HepG2 (cell line): ENCODE results near the gene GRB7. TPM values are rescaled to one million over a fixed set of nuclear protein-coding genes. Genes with fewer than 3 reads are reported as not detected.
A peak's percentile ranks its signal among the peaks of the same experiment; 100 is the strongest.
"Not testable (repeated sequence)": the region's sequence is repeated elsewhere in the genome, so short reads cannot be mapped to it uniquely, and the experiment has no call there.

Experiments
- ATAC-seq: fragments of 200-7000 bp; cut with Tn5 transposase; 3 replicates; pipeline ENCODE4 v1.9.1; 2020; ENCODE audit warnings: mild to moderate bottlenecking, moderate library complexity
- BruUV-seq: library from RNA; stranded (reverse); fragments of 400-500 nt; replicated peaks from 2 replicates; lab custom pipeline; 2021; lab: Mats Ljungman, UMichigan
- CTCF ChIA-PET: fragments of 300-600 bp; formaldehyde crosslinking; extraction: SDS; loops from one replicate; lab custom pipeline; 2021; ENCODE audit warnings: low total read pairs, inconsistent platforms, low intra/inter-chr PET ratio; lab: Yijun Ruan, JAX
- POLR2A ChIA-PET: fragments of 350-600 bp; sonication (Branson Sonifier 250); formaldehyde crosslinking; loops from one replicate; lab custom pipeline; 2020; ENCODE audit warnings: antibody characterized with exemption, inconsistent platforms; lab: Yijun Ruan, JAX
- DNase-seq: peaks from one replicate; pipeline ENCODE4 v3.0.0-alpha.2; 2015; ENCODE audit warnings: low spot score
- FAIRE-seq: peaks from 3 replicates; lab custom pipeline; 2011; peaks lifted over from hg19 to GRCh38; lab: Jason Lieb, UNC
- H2AFZ ChIP-seq: one replicate; pipeline ENCODE4 v1.6.1; 2011; ENCODE audit warnings: low read length, inconsistent platforms
- H3K27ac ChIP-seq: fragments of 300-600 bp; 3 replicates; pipeline ENCODE4 v1.8.0; 2011; ENCODE audit warnings: mixed run types, mild to moderate bottlenecking, mixed read lengths, low read length, inconsistent platforms; ENCODE audit not compliant: insufficient read depth; ENCODE audit errors: extremely low read length
- H3K27me3 ChIP-seq, 2 experiments: fragments of 200-600 bp in 1 of 2; 2 replicates in 1 of 2; 3 replicates in 1 of 2; pipeline versions ENCODE4 v1.6.0 to v1.8.0; 2011; ENCODE audit warnings: low read length in 2 of 2, mild to moderate bottlenecking in 2 of 2, moderate library complexity in 2 of 2, inconsistent platforms in 1 of 2; ENCODE audit not compliant: insufficient read depth in 2 of 2, control insufficient read depth in 1 of 2
- H3K36me3 ChIP-seq, 2 experiments: fragments of 200-600 bp in 1 of 2; replicated peaks in 1 of 2; 2 replicates in 1 of 2; 3 replicates in 1 of 2; pipeline versions ENCODE4 v1.5.1 to v1.8.0; 2011; ENCODE audit warnings: low read length in 2 of 2, inconsistent platforms in 1 of 2; ENCODE audit not compliant: insufficient read depth in 2 of 2, control insufficient read depth in 1 of 2
- H3K4me1 ChIP-seq: 2 replicates; pipeline ENCODE4 v1.5.1; 2012; ENCODE audit warnings: low read length, inconsistent platforms; ENCODE audit not compliant: insufficient read depth
- H3K4me2 ChIP-seq: 2 replicates; pipeline ENCODE4 v1.6.0; 2011; ENCODE audit warnings: low read depth, low read length, inconsistent platforms
- H3K4me3 ChIP-seq, 3 experiments: fragments of 200-600 bp in 1 of 3; sonication (generic), shearing (Covaris generic) in 1 of 3; replicated peaks in 1 of 3; 2 replicates each; pipeline ENCODE4 v1.5.1; 2011 to 2016; ENCODE audit warnings: low read length in 3 of 3, inconsistent platforms in 2 of 3, low read depth in 2 of 3, mild to moderate bottlenecking in 2 of 3, control low read depth in 1 of 3, mixed read lengths in 1 of 3; ENCODE audit not compliant: insufficient read depth in 1 of 3
- H3K79me2 ChIP-seq: one replicate; pipeline ENCODE4 v1.6.1; 2011; ENCODE audit warnings: low read length, inconsistent platforms; ENCODE audit not compliant: insufficient read depth
- H3K9ac ChIP-seq: 2 replicates; pipeline ENCODE4 v1.6.0; 2011; ENCODE audit warnings: mild to moderate bottlenecking, low read depth, low read length, inconsistent platforms; ENCODE audit not compliant: insufficient read depth
- H3K9me3 ChIP-seq: 2 replicates; pipeline ENCODE4 v1.5.1; 2012; ENCODE audit warnings: mild to moderate bottlenecking, low read length
- H4K20me1 ChIP-seq: 2 replicates; pipeline ENCODE4 v1.6.0; 2011; ENCODE audit warnings: inconsistent platforms, mild to moderate bottlenecking, low read length, moderate library complexity; ENCODE audit not compliant: insufficient read depth
- CEBPB ChIP-seq: IDR thresholded peaks from 2 replicates; pipeline ENCODE4 v1.6.1; 2011; ENCODE audit warnings: low read depth, low read length, improper control_type of control experiment, borderline replicate concordance
- CEBPG ChIP-seq: IDR thresholded peaks from 2 replicates; pipeline ENCODE4 v1.6.1; 2016
- HIC2 ChIP-seq: sonication (generic); formaldehyde crosslinking; IDR thresholded peaks from 2 replicates; pipeline ENCODE4 v1.9.0; 2022; ENCODE audit warnings: low read depth, missing genetic modification reagents
- HNF4A ChIP-seq: sonication (generic); formaldehyde crosslinking; IDR thresholded peaks from 2 replicates; pipeline ENCODE4 v1.4.0; 2020; ENCODE audit warnings: missing genetic modification reagents
- NR2C2 ChIP-seq: sonication (generic); formaldehyde crosslinking; IDR thresholded peaks from 2 replicates; pipeline ENCODE4 v1.4.0; 2020; ENCODE audit warnings: missing genetic modification reagents, mild to moderate bottlenecking, moderate library complexity, borderline replicate concordance
- NR2F1 ChIP-seq, 2 experiments: fragments of 450-650 bp in 1 of 2; formaldehyde crosslinking in 1 of 2; IDR thresholded peaks; 2 replicates each; pipeline versions ENCODE4 v1.5.0 to v1.6.1; 2016 to 2020; ENCODE audit warnings: mild to moderate bottlenecking in 1 of 2, missing compliant biosample characterization in 1 of 2, missing genetic modification reagents in 1 of 2, moderate library complexity in 1 of 2
- NR2F6 ChIP-seq, 2 experiments: IDR thresholded peaks; 2 replicates each; pipeline ENCODE4 v1.6.1; 2016; ENCODE audit warnings: antibody characterized with exemption in 1 of 2, mild to moderate bottlenecking in 1 of 2
- POLR2G ChIP-seq: fragments of 200-400 bp; formaldehyde crosslinking; IDR thresholded peaks from 2 replicates; pipeline ENCODE4 v1.6.1; 2018; ENCODE audit warnings: mild to moderate bottlenecking, low read depth, low read length, moderate library complexity
- RARA ChIP-seq: IDR thresholded peaks from 2 replicates; pipeline ENCODE4 v1.6.1; 2016; ENCODE audit warnings: missing genetic modification reagents, missing compliant biosample characterization
- RXRA ChIP-seq: sonication (generic); formaldehyde crosslinking; IDR thresholded peaks from 2 replicates; pipeline ENCODE4 v1.5.1; 2020; ENCODE audit warnings: missing genetic modification reagents
- ZBTB33 ChIP-seq: sonication (generic); formaldehyde crosslinking; IDR thresholded peaks from 2 replicates; pipeline ENCODE4 v1.4.0; 2020; ENCODE audit warnings: missing genetic modification reagents
- ZMYM2 ChIP-seq: sonication (generic); formaldehyde crosslinking; IDR thresholded peaks from 2 replicates; pipeline ENCODE4 v1.8.0; 2022; ENCODE audit warnings: mild to moderate bottlenecking, missing genetic modification reagents
- ZNF331 ChIP-seq: sonication (generic); formaldehyde crosslinking; IDR thresholded peaks from 2 replicates; pipeline ENCODE4 v1.4.0; 2020; ENCODE audit warnings: missing genetic modification reagents
- ZNF430 ChIP-seq: sonication (generic); formaldehyde crosslinking; IDR thresholded peaks from 2 replicates; pipeline ENCODE4 v1.9.0; 2021; ENCODE audit warnings: mild to moderate bottlenecking, missing genetic modification reagents
- ZNF460 ChIP-seq: sonication (generic); formaldehyde crosslinking; IDR thresholded peaks from 2 replicates; pipeline ENCODE4 v1.5.1; 2020; ENCODE audit warnings: missing genetic modification reagents, mild to moderate bottlenecking, borderline replicate concordance
- ZNF501 ChIP-seq: sonication (generic); formaldehyde crosslinking; IDR thresholded peaks from 2 replicates; pipeline ENCODE4 v1.5.1; 2020; ENCODE audit warnings: mild to moderate bottlenecking, moderate library complexity, missing genetic modification reagents
- WGBS: methylation state at CpG from one replicate; pipeline ENCODE4 v1.1.6; 2017; ENCODE audit warnings: low lambda C conversion rate; 5-methylcytosine and 5-hydroxymethylcytosine counted together
- in situ Hi-C: cut with HindIII; loops from 2 replicates; pipeline ENCODE4 v1.10.0; 2017; ENCODE audit warnings: low pct_unique_long_range_greater_than_20kb; ENCODE audit not compliant: extremely low pct_ligation_motif_present
- intact Hi-C: fragments of 100-400 bp; cut with micrococcal nuclease; formaldehyde crosslinking; loops from one replicate; pipeline ENCODE4 v1.10.0; 2022; ENCODE audit not compliant: unreplicated experiment
- polyA plus RNA-seq, 8 experiments: library from polyadenylated mRNA; depleted of rRNA in 3 of 8; stranded (reverse) in 7 of 8; unstranded in 1 of 8; fragments of >200 nt; fragmentation: Illumina TruSeq in 4 of 8; extraction: Trizol in 4 of 8; gene quantifications; 2 replicates each; pipeline versions ENCODE4 v1.2.1 to v1.2.3, GENCODE V29; 2011 to 2016; ENCODE audit warnings: low read depth in 4 of 8, missing spikeins in 1 of 8, mixed read lengths in 1 of 8; ENCODE audit not compliant: insufficient read depth in 1 of 8
- total RNA-seq, 5 experiments: library from RNA; depleted of rRNA; stranded (reverse); fragments of >200 nt; fragmentation: Illumina TruSeq; extraction: Trizol; gene quantifications; 2 replicates each; pipeline ENCODE4 v1.2.3, GENCODE V29; 2016; ENCODE audit warnings: low read depth in 1 of 5

GRB7 gene
- total and polyA plus RNA-seq, 2 of the 13 experiments (the other 11 are each of a cell fraction or from before 2014, with no cell fraction given), result 60.2 to 77.7 TPM

GRCh38 chr17:39748444-39749034, 10.8 kb downstream of the GRB7 start:
- CTCF ChIA-PET, result interaction anchor here (1.3 kb wide), 1 partner anchor 127 kb away, joined by 4 read pairs; no protein-coding TSS in a partner anchor
- 89% methylated on average over 8 of the region's 8 CpGs for WGBS
- H2AFZ ChIP-seq, H3K79me2 ChIP-seq, H3K9ac ChIP-seq, BruUV-seq, H4K20me1 ChIP-seq, intact Hi-C loops, H3K4me3 ChIP-seq, H3K4me2 ChIP-seq, in situ Hi-C loops, ATAC-seq, DNase-seq, FAIRE-seq, H3K9me3 ChIP-seq, H3K27me3 ChIP-seq: not testable (repeated sequence)
- TF ChIP-seq RARA (CRISPR knock-in tag) (peak; percentile 80), ZNF331 (CRISPR knock-in tag) (peak; percentile 27; the same call in 1 of the 2 replicates), ZBTB33 (peak; percentile 36; the same call in 1 of the 2 replicates), NR2C2 (CRISPR knock-in tag) (0 out of 2 replicates have a peak, but pooled peaks have one; percentile 23), CEBPB (peak; percentile 60), NR2F1 (CRISPR knock-in tag; IDR thresholded peaks at IDR 0.05) (0 out of 4 replicates have a peak, but pooled peaks of 1 of the 2 experiments have one; percentile 14), ZNF460 (CRISPR knock-in tag) (peak; percentile 56; the same call in 1 of the 2 replicates), HNF4A (CRISPR knock-in tag) (0 out of 2 replicates have a peak, but pooled peaks have one; percentile 11), NR2F6 (IDR thresholded peaks at IDR 0.05) (peak; percentile 56), NR2F6 (CRISPR knock-in tag; IDR thresholded peaks at IDR 0.05) (peak; percentile 70), POLR2G (peak; percentile 37; the same call in 1 of the 2 replicates), CEBPG (CRISPR knock-in tag) (peak; percentile 59; the same call in 1 of the 2 replicates), RXRA (CRISPR knock-in tag) (peak; percentile 53; the same call in 1 of the 2 replicates), HIC2 (CRISPR knock-in tag) (peak; percentile 29; the same call in 1 of the 2 replicates), ZNF501 (CRISPR knock-in tag) (0 out of 2 replicates have a peak, but pooled peaks have one; percentile 37), ZNF430 (CRISPR knock-in tag) (0 out of 2 replicates have a peak, but pooled peaks have one; percentile 30), ZMYM2 (CRISPR knock-in tag) (0 out of 2 replicates have a peak, but pooled peaks have one; percentile 24)
- Histone ChIP-seq H3K27ac (peak overlapping the region; percentile 16), H3K36me3 (peaks cover 28 to 34% of the 10 kb centered on the region in 2 experiments), H3K4me1 (peaks cover 55% of the 10 kb centered on the region)
- POLR2A ChIA-PET, result interaction anchor here (2.5 to 5.2 kb wide), 4 partner anchors 9 to 61 kb away, joined by 7 to 79 read pairs (median 28); partner anchors contain the start of gene PGAP3
